ENCODE data around the gene CEACAM8. TPM values are rescaled to one million over a fixed set of nuclear protein-coding genes. Genes with fewer than 3 reads are reported as not detected.

The CEACAM8 gene
- total and polyA plus RNA-seq, 2 donors (not counting 1 experiment from before 2014, with no cell fraction given) = not detected

DNA sequence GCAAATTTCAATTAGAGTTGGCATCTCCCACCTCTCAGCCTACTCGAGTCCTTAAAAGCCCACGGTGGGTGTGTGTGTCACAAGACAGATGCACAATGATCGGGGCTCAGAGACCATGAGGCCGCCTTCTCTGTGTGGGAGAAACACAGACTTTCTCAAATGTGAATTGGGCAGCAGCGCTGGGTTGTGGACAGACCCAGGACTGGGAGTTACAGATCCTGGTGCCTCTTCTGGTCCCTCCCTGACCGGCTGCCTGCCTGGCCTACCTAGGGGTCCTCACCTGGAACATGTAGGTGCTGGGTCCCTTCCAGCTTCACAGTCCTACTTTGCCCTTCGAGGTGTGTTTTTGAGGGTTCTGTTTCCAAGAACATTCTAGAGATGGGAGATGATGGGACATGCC lies 4.9 kb downstream of the CEACAM8 start:
- ATAC-seq (ENCODE audit: low read depth) (no peak), DNase-seq (no peak)
- Histone ChIP-seq H3K4me1 (ENCODE audit: control insufficient read depth in 2 of 2, insufficient read depth in 2 of 2, low read length in 2 of 2) (no peaks in the 10 kb centered on the region), H3K9ac (ENCODE audit: low read length) (no peak overlapping the region), H3K36me3 (replicated peaks in 1 of 2; ENCODE audit: control extremely low read depth in 1 of 2, control insufficient read depth in 1 of 2, extremely low read depth in 1 of 2, insufficient read depth in 2 of 2, low read length in 1 of 2) (no peaks in the 10 kb centered on the region), H3K27me3 (replicated peaks in 1 of 4; ENCODE audit: control extremely low read depth in 1 of 4, control insufficient read depth in 3 of 4, insufficient read depth in 4 of 4, low read length in 3 of 4) (peaks cover 0 to 8% (median 0%) of the 10 kb centered on the region in 4 experiments), H3K79me2 (ENCODE audit: control insufficient read depth, insufficient read depth, low read length) (no peaks in the 10 kb centered on the region), H3K27ac (ENCODE audit: low read length in 2 of 2) (no peak overlapping the region), H3K4me2 (replicated peaks; ENCODE audit: low read depth, low read length, poor library complexity, severe bottlenecking) (no peak overlapping the region), H3K9me3 (ENCODE audit: control extremely low read depth in 1 of 3, control insufficient read depth in 2 of 3, insufficient read depth in 1 of 3, low read length in 2 of 3) (no peaks in the 10 kb centered on the region), H3K4me3 (ENCODE audit: control extremely low read depth in 1 of 5, extremely low read depth in 1 of 5, insufficient read depth in 1 of 5, low read depth in 2 of 5, low read length in 4 of 5) (no peak overlapping the region), H2AFZ (ENCODE audit: insufficient read depth, low read depth, low read length, poor library complexity, severe bottlenecking) (no peak overlapping the region), H4K20me1 (ENCODE audit: control insufficient read depth, insufficient read depth, low read length, poor library complexity, severe bottlenecking) (no peaks in the 10 kb centered on the region)
- WGBS (ENCODE audit: insufficient coverage) = 96% methylated on average over 7 of the region's 7 CpGs
- ChIA-PET CTCF (no interaction called here), POLR2A (no interaction called here)
- Mint-ChIP-seq H3K9me3 (ENCODE audit: insufficient read depth) (no peaks in the 10 kb centered on the region), H3K4me1 (no peaks in the 10 kb centered on the region), H3K27ac (no peak overlapping the region), H3K4me3 (no peak overlapping the region), H3K27me3 (peaks cover 13% of the 10 kb centered on the region)
- intact Hi-C loops (cut with micrococcal nuclease) = no loop called here
- TF ChIP-seq EZH2 (IDR thresholded peaks at IDR 0.05; ENCODE audit: borderline replicate concordance, insufficient read depth, low read depth, low read length, poor library complexity, severe bottlenecking) (no peak), CTCF (IDR thresholded peaks at IDR 0.05) (no peak)

GRCh38 chr19:42584466-42584865 lies 10.3 kb downstream of the CEACAM8 start:
- Histone ChIP-seq H4K20me1 (ENCODE audit: control insufficient read depth, insufficient read depth, low read length, poor library complexity, severe bottlenecking) (no peaks in the 10 kb centered on the region), H3K4me3 (ENCODE audit: control extremely low read depth in 1 of 5, extremely low read depth in 1 of 5, insufficient read depth in 1 of 5, low read depth in 2 of 5, low read length in 4 of 5) (no peak overlapping the region), H3K4me2 (replicated peaks; ENCODE audit: low read depth, low read length, poor library complexity, severe bottlenecking) (no peak overlapping the region), H3K36me3 (replicated peaks in 1 of 2; ENCODE audit: control extremely low read depth in 1 of 2, control insufficient read depth in 1 of 2, extremely low read depth in 1 of 2, insufficient read depth in 2 of 2, low read length in 1 of 2) (no peaks in the 10 kb centered on the region), H2AFZ (ENCODE audit: insufficient read depth, low read depth, low read length, poor library complexity, severe bottlenecking) (no peak overlapping the region), H3K79me2 (ENCODE audit: control insufficient read depth, insufficient read depth, low read length) (no peaks in the 10 kb centered on the region), H3K9ac (ENCODE audit: low read length) (no peak overlapping the region), H3K27ac (ENCODE audit: low read length in 2 of 2) (no peak overlapping the region), H3K9me3 (ENCODE audit: control extremely low read depth in 1 of 3, control insufficient read depth in 2 of 3, insufficient read depth in 1 of 3, low read length in 2 of 3) (no peaks in the 10 kb centered on the region), H3K4me1 (ENCODE audit: control insufficient read depth in 2 of 2, insufficient read depth in 2 of 2, low read length in 2 of 2) (peaks cover 0 to 9% of the 10 kb centered on the region in 2 donors), H3K27me3 (replicated peaks in 1 of 4; ENCODE audit: control extremely low read depth in 1 of 4, control insufficient read depth in 3 of 4, insufficient read depth in 4 of 4, low read length in 3 of 4) (peaks cover 0 to 12% (median 2%) of the 10 kb centered on the region in 4 experiments)
- intact Hi-C loops (cut with micrococcal nuclease) = no loop called here
- no peaks in the 10 kb centered on the region for H3K4me1 Mint-ChIP-seq
- H3K27ac Mint-ChIP-seq = no peak overlapping the region
- no peak for TF ChIP-seq EZH2 (IDR thresholded peaks at IDR 0.05; ENCODE audit: borderline replicate concordance, insufficient read depth, low read depth, low read length, poor library complexity, severe bottlenecking)
- ATAC-seq (ENCODE audit: low read depth) (no peak), DNase-seq (no peak)
- ChIA-PET POLR2A (no interaction called here), CTCF (interaction anchor here (1.1 kb wide), 1 partner anchor 21 kb away, joined by 3 read pairs; no protein-coding TSS in a partner anchor)
- no peaks in the 10 kb centered on the region for H3K9me3 Mint-ChIP-seq (ENCODE audit: insufficient read depth)
- H3K4me3 Mint-ChIP-seq = no peak overlapping the region
- H3K27me3 Mint-ChIP-seq = peaks cover 24% of the 10 kb centered on the region

Data from B cell (primary cell).